IPS-NIHi7 (cell line): Measurements from ENCODE around the gene CYB5R3.

ENCODE experiments used
- DNase-seq: peaks from one replicate; pipeline ENCODE4 v3.0.0; 2012; ENCODE audit warnings: mixed read lengths; ENCODE audit errors: extremely low spot score

Gene CYB5R3

GRCh38 chr22:42645938-42646568, 3.1 kb downstream of the CYB5R3 start:
- no peak for DNase-seq

GRCh38 chr22:42645341-42645937, 3.8 kb downstream of the CYB5R3 start:
- DNase-seq, result no peak

GRCh38 chr22:42644422-42645340, 4.5 kb downstream of the CYB5R3 start:
- DNase-seq, result no peak

- no peak for DNase-seq
Measured at GRCh38 chr22:42643634-42644421, 5.4 kb downstream of the CYB5R3 start.

- no peak for DNase-seq
Measured at GRCh38 chr22:42642806-42643633, 6.2 kb downstream of the CYB5R3 start.

- no peak for DNase-seq
Measured at GRCh38 chr22:42641801-42642413, 7.3 kb downstream of the CYB5R3 start.

- DNase-seq, result no peak
Measured at GRCh38 chr22:42639541-42640241, 9.5 kb downstream of the CYB5R3 start.

- DNase-seq, result no peak
Measured at GRCh38 chr22:42637555-42637954, 11.6 kb downstream of the CYB5R3 start.

- no peak for DNase-seq
Measured at GRCh38 chr22:42636506-42636905, 12.7 kb downstream of the CYB5R3 start.

GRCh38 chr22:42635531-42635930, 13.7 kb downstream of the CYB5R3 start:
- no peak for DNase-seq

GRCh38 chr22:42633013-42633412, 16.2 kb downstream of the CYB5R3 start:
- DNase-seq, result no peak

GRCh38 chr22:42632096-42632495, 17.1 kb downstream of the CYB5R3 start:
- DNase-seq, result no peak

- no peak for DNase-seq
Measured at GRCh38 chr22:42630901-42631602, 18.1 kb downstream of the CYB5R3 start.

GRCh38 chr22:42630211-42630610, 19.0 kb downstream of the CYB5R3 start:
- DNase-seq, result no peak

GRCh38 chr22:42627981-42628380, 21.2 kb downstream of the CYB5R3 start:
- DNase-seq, result no peak

- no peak for DNase-seq
Measured at GRCh38 chr22:42626951-42627625, 22.1 kb downstream of the CYB5R3 start.

- DNase-seq, result no peak
Measured at GRCh38 chr22:42626431-42626830, 22.8 kb downstream of the CYB5R3 start.

- no peak for DNase-seq
Measured at GRCh38 chr22:42625416-42625815, 23.8 kb downstream of the CYB5R3 start.
